MM.1S (cell line): Measurements from ENCODE around the gene CBX8.

Experiments used
- DNase-seq: peaks from one replicate; pipeline ENCODE4 v3.0.0-alpha.2; 2015
- H2AFZ ChIP-seq: fragments of 300-600 bp; sonication (generic); 2 replicates; pipeline ENCODE4 v1.6.0; 2016; ENCODE audit warnings: antibody characterized with exemption, low read length
- H3F3A ChIP-seq: fragments of 300-600 bp; sonication (generic); 2 replicates; pipeline ENCODE4 v1.6.1; 2016; ENCODE audit warnings: mild to moderate bottlenecking, antibody characterized with exemption, low read length, moderate library complexity, mixed read lengths; ENCODE audit not compliant: insufficient read depth
- H3K27ac ChIP-seq: fragments of 300-600 bp; sonication (generic); 2 replicates; pipeline ENCODE4 v1.5.1; 2016; ENCODE audit warnings: mild to moderate bottlenecking, low read length
- H3K27me3 ChIP-seq: fragments of 300-600 bp; sonication (generic); replicated peaks from 2 replicates; pipeline ENCODE4 v1.6.0; 2016; ENCODE audit warnings: low read length; ENCODE audit not compliant: insufficient read depth
- H3K36me3 ChIP-seq: fragments of 300-600 bp; sonication (generic); replicated peaks from 2 replicates; pipeline ENCODE4 v1.6.1; 2016; ENCODE audit warnings: mild to moderate bottlenecking, low read length, mixed read lengths; ENCODE audit not compliant: insufficient read depth
- H3K4me1 ChIP-seq: fragments of 300-600 bp; sonication (generic); 2 replicates; pipeline ENCODE4 v1.6.1; 2016; ENCODE audit warnings: low read length, mixed read lengths
- H3K4me2 ChIP-seq: fragments of 300-600 bp; sonication (generic); 2 replicates; pipeline ENCODE4 v1.6.0; 2016; ENCODE audit warnings: low read depth, low read length
- H3K4me3 ChIP-seq: fragments of 300-600 bp; sonication (generic); 2 replicates; pipeline ENCODE4 v1.5.1; 2016; ENCODE audit warnings: low read length, mixed read lengths
- H3K79me2 ChIP-seq: fragments of 300-600 bp; sonication (generic); 2 replicates; pipeline ENCODE4 v1.6.1; 2016; ENCODE audit warnings: mixed run types, low read length, mixed read lengths
- H3K9ac ChIP-seq: fragments of 300-600 bp; sonication (generic); 2 replicates; pipeline ENCODE4 v1.6.1; 2016; ENCODE audit warnings: low read length, mixed read lengths
- H3K9me2 ChIP-seq: fragments of 300-600 bp; sonication (generic); replicated peaks from 2 replicates; pipeline ENCODE4 v1.6.1; 2016; ENCODE audit warnings: mild to moderate bottlenecking, low read length, mixed read lengths; ENCODE audit not compliant: insufficient read depth
- H3K9me3 ChIP-seq: fragments of 300-600 bp; sonication (generic); replicated peaks from 2 replicates; pipeline ENCODE4 v1.6.1; 2016; ENCODE audit warnings: mild to moderate bottlenecking, low read length, mixed read lengths; ENCODE audit not compliant: insufficient read depth
- H4K20me1 ChIP-seq: fragments of 300-600 bp; sonication (generic); 2 replicates; pipeline ENCODE4 v1.6.1; 2016; ENCODE audit warnings: mild to moderate bottlenecking, low read length, moderate library complexity, mixed read lengths; ENCODE audit not compliant: insufficient read depth
- EZH2 ChIP-seq: fragments of 300-600 bp; sonication (generic); optimal IDR thresholded peaks from 2 replicates; pipeline ENCODE3; 2017; ENCODE audit warnings: low read depth, mild to moderate bottlenecking, antibody characterized with exemption, low read length, mixed read lengths
- EZH2phosphoT487 ChIP-seq: fragments of 300-600 bp; sonication (generic); IDR thresholded peaks from 2 replicates; pipeline ENCODE4 v1.6.1; 2018; ENCODE audit warnings: antibody characterized with exemption, low read length
- TF ChIP-seq, protein P1 (sequence below): fragments of 300-600 bp; sonication (generic); IDR thresholded peaks from 2 replicates; pipeline ENCODE4 v1.5.1; 2016; ENCODE audit warnings: antibody characterized with exemption, low read length, mixed read lengths

The CBX8 gene

DNA sequence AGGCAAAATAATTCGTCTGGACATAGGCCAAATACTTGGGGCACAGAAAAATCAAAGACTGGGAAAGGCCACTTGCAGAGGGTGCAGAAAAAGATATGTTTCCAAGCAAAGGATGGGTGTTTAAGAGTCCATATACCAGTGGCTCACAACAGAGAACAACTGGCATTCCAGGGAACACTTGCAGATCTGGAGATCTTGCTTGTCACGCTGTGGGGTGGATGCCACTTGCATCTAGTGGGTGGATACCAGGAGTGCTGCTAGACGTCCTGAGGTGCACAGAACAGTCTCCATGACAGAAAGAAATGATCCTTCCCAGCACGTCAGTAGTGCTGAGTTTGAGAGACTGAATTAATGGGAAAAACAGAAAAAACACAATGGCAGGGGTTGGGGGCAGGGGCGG lies 8.4 kb downstream of the CBX8 start:
- Histone ChIP-seq H4K20me1 (no peaks in the 10 kb centered on the region), H3K27me3 (peaks cover 90% of the 10 kb centered on the region), H3K4me3 (no peak overlapping the region), H3K36me3 (no peaks in the 10 kb centered on the region), H3K4me2 (no peak overlapping the region), H3K9ac (no peak overlapping the region), H3K27ac (no peak overlapping the region), H3K79me2 (no peaks in the 10 kb centered on the region), H3K9me2 (no peaks in the 10 kb centered on the region), H3K4me1 (no peaks in the 10 kb centered on the region), H2AFZ (no peak overlapping the region), H3F3A (no peaks in the 10 kb centered on the region), H3K9me3 (no peaks in the 10 kb centered on the region)
- no peak for DNase-seq
- TF ChIP-seq EZH2 (no peak), EZH2phosphoT487 (no peak)
- TF ChIP-seq, protein P1, sequence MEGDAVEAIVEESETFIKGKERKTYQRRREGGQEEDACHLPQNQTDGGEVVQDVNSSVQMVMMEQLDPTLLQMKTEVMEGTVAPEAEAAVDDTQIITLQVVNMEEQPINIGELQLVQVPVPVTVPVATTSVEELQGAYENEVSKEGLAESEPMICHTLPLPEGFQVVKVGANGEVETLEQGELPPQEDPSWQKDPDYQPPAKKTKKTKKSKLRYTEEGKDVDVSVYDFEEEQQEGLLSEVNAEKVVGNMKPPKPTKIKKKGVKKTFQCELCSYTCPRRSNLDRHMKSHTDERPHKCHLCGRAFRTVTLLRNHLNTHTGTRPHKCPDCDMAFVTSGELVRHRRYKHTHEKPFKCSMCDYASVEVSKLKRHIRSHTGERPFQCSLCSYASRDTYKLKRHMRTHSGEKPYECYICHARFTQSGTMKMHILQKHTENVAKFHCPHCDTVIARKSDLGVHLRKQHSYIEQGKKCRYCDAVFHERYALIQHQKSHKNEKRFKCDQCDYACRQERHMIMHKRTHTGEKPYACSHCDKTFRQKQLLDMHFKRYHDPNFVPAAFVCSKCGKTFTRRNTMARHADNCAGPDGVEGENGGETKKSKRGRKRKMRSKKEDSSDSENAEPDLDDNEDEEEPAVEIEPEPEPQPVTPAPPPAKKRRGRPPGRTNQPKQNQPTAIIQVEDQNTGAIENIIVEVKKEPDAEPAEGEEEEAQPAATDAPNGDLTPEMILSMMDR = no peak

DNA sequence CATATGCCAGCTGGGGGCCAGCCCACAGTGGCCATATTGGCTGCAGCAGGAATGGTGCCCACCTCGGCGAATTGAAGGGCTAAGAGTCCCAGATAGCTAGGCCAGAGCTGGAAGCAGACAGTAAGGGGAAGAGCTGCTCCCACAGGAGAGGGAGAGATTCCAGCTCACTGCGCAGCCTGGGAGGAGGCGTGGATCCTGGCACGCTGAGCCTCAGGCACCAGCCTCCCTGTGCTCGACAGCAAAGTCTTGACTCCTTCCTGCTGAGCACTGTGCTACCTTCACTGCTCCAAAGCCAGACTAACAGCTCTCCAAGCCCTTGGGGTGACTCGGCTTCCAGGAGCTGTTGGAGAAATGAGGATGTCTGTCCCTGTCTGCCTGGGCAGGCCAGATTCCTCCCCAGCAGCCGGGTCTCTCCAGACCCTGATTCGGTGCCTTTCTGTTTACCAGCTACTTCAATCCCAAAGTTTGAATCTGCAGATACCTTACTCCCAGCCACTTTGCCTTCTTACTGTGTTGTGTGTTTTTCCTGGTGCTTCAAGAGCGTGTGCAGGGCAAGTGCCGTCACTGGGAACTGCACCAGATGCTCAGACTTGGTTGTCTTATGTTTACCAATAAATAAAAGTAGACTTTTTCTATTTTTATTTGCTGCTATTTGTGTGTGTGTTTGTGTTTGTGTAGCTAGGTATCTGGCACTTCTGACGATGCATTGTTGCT lies 9.8 kb downstream of the CBX8 start:
- no peak overlapping the region for H3K4me3 ChIP-seq
- H3K36me3 ChIP-seq = no peaks in the 10 kb centered on the region
- no peaks in the 10 kb centered on the region for H3K4me1 ChIP-seq
- H3K9me3 ChIP-seq = no peaks in the 10 kb centered on the region
- no peaks in the 10 kb centered on the region for H3F3A ChIP-seq
- H2AFZ ChIP-seq = no peak overlapping the region
- H3K9ac ChIP-seq = no peak overlapping the region
- no peak for DNase-seq
- no peaks in the 10 kb centered on the region for H4K20me1 ChIP-seq
- H3K9me2 ChIP-seq = no peaks in the 10 kb centered on the region
- peaks cover 100% of the 10 kb centered on the region for H3K27me3 ChIP-seq
- TF ChIP-seq, protein P1 = no peak
- TF ChIP-seq EZH2phosphoT487 (no peak), EZH2 (no peak)
- no peaks in the 10 kb centered on the region for H3K79me2 ChIP-seq
- no peak overlapping the region for H3K27ac ChIP-seq
- no peak overlapping the region for H3K4me2 ChIP-seq

GRCh38 chr17:79785900-79786810 lies 10.7 kb downstream of the CBX8 start:
- Histone ChIP-seq H3K27me3 (peaks cover 100% of the 10 kb centered on the region), H3K4me2 (no peak overlapping the region), H3K36me3 (no peaks in the 10 kb centered on the region), H3F3A (no peaks in the 10 kb centered on the region), H3K27ac (no peak overlapping the region), H3K9me2 (no peaks in the 10 kb centered on the region), H3K4me3 (no peak overlapping the region), H2AFZ (no peak overlapping the region), H4K20me1 (no peaks in the 10 kb centered on the region), H3K9me3 (no peaks in the 10 kb centered on the region), H3K9ac (no peak overlapping the region), H3K4me1 (no peaks in the 10 kb centered on the region), H3K79me2 (no peaks in the 10 kb centered on the region)
- DNase-seq = no peak
- TF ChIP-seq EZH2phosphoT487 = no peak
- no peak for TF ChIP-seq EZH2
- TF ChIP-seq, protein P1 = no peak
